Natural killer cell (primary cell): ENCODE results near the gene VAMP3. TPM values are rescaled to one million over a fixed set of nuclear protein-coding genes. Genes with fewer than 3 reads are reported as not detected.

Experiments used
- ATAC-seq, 3 donors: fragments of 150-1000 bp in 2 of 3; fragments of 200-7000 bp in 1 of 3; cut with Tn5 transposase; 1 replicate in 1 of 3; 2 replicates in 2 of 3; pipeline ENCODE4 v1.10.0; 2021; ENCODE audit warnings: mild to moderate bottlenecking in 2 of 3, moderate library complexity in 2 of 3
- DNase-seq, 2 donors: peaks; one replicate each; pipeline versions ENCODE4 v3.0.0 to v3.0.0-alpha.2; 2013 to 2021; ENCODE audit warnings: mixed read lengths in 1 of 2
- H3K27ac ChIP-seq: one replicate; pipeline ENCODE4 v1.5.1; 2013; ENCODE audit warnings: mild to moderate bottlenecking, low read length
- H3K27me3 ChIP-seq: one replicate; pipeline ENCODE4 v1.6.1; 2013; ENCODE audit warnings: low read length; ENCODE audit not compliant: control insufficient read depth, insufficient read depth
- H3K36me3 ChIP-seq: one replicate; pipeline ENCODE4 v1.6.1; 2013; ENCODE audit warnings: low read length; ENCODE audit not compliant: control insufficient read depth, insufficient read depth
- H3K4me1 ChIP-seq: one replicate; pipeline ENCODE4 v1.6.1; 2013; ENCODE audit warnings: low read length; ENCODE audit not compliant: control insufficient read depth, insufficient read depth
- H3K4me3 ChIP-seq: one replicate; pipeline ENCODE4 v1.5.1; 2013; ENCODE audit warnings: low read length
- H3K9me3 ChIP-seq: one replicate; pipeline ENCODE4 v1.6.1; 2013; ENCODE audit warnings: low read length; ENCODE audit not compliant: control insufficient read depth, insufficient read depth
- H3K27ac Mint-ChIP-seq, 2 donors: one replicate each; pipeline ENCODE4 v1.8.0; 2022; ENCODE audit warnings: mild to moderate bottlenecking in 2 of 2, mixed read lengths in 2 of 2, moderate library complexity in 1 of 2
- H3K27me3 Mint-ChIP-seq, 2 donors: one replicate each; pipeline ENCODE4 v1.8.0; 2022; ENCODE audit warnings: low read depth in 2 of 2, mixed read lengths in 2 of 2
- H3K36me3 Mint-ChIP-seq: one replicate; pipeline ENCODE4 v1.8.0; 2022; ENCODE audit warnings: mixed read lengths
- H3K4me1 Mint-ChIP-seq, 2 donors: one replicate each; pipeline ENCODE4 v1.8.0; 2022; ENCODE audit warnings: mixed read lengths in 2 of 2
- H3K4me3 Mint-ChIP-seq: one replicate; pipeline ENCODE4 v1.8.0; 2022; ENCODE audit warnings: mild to moderate bottlenecking, moderate library complexity, mixed read lengths
- H3K9me3 Mint-ChIP-seq, 2 donors: one replicate each; pipeline ENCODE4 v1.8.0; 2022; ENCODE audit warnings: mixed read lengths in 2 of 2
- CTCF ChIP-seq: fragments of 200-600 bp; IDR thresholded peaks from one replicate; pipeline ENCODE4 v1.8.0; 2022; ENCODE audit warnings: antibody characterized with exemption
- WGBS: methylation state at CpG from one replicate; pipeline ENCODE4 v1.1.7; 2013; ENCODE audit warnings: missing lambda C conversion rate; ENCODE audit not compliant: insufficient coverage; 5-methylcytosine and 5-hydroxymethylcytosine counted together
- intact Hi-C: fragments of 100-400 bp; cut with micrococcal nuclease; formaldehyde crosslinking; loops from one replicate; pipeline ENCODE4 v1.14.2; 2022
- total RNA-seq, 4 donors: library from RNA; stranded (reverse); fragments of 120-200 nt in 1 of 4; gene quantifications; one replicate each; pipeline versions ENCODE4 v1.2.3 to v1.2.4, GENCODE V29; 2013 to 2022

VAMP3 gene
- total RNA-seq, 3 donors from 2014 or later (not counting 1 experiment from before 2014, with no cell fraction given), result 86.9 to 110 (median 92.2) TPM

DNA sequence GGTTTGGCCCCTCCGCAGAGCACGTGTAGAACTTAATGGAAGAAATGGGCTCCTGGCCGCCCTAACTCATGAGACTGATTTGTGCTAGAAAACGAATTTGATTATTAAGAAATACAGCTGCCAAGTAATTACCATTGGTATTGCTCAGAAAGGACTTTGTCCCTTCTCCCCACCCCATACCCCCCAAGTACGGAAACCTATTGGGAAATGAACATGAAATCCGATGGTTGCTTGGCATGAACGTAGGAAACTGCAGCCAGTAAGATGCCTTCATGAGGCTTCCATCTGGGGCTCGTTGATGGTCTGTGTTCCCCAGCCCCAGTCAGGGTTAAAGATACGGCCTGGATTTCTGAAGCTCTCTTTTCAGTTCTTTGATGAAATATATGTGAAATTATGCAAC lies 34.4 kb downstream of the VAMP3 start:
- H3K4me1 Mint-ChIP-seq, result peaks cover 0 to 5% of the 10 kb centered on the region in 2 donors

GRCh38 chr1:7808253-7808844 lies 37.3 kb downstream of the VAMP3 start:
- peaks cover 0 to 5% of the 10 kb centered on the region in 2 donors for H3K4me1 Mint-ChIP-seq
- Histone ChIP-seq H3K9me3 (peaks cover 3% of the 10 kb centered on the region), H3K36me3 (peaks cover 27% of the 10 kb centered on the region), H3K4me1 (no peaks in the 10 kb centered on the region), H3K27me3 (no peaks in the 10 kb centered on the region), H3K4me3 (no peak overlapping the region), H3K27ac (no peak overlapping the region)
- H3K9me3 Mint-ChIP-seq, result peaks cover 0 to 5% of the 10 kb centered on the region in 2 donors
- peaks cover 7% of the 10 kb centered on the region for H3K36me3 Mint-ChIP-seq
- H3K27ac Mint-ChIP-seq, result peak overlapping the region in 1 of 2 donors; percentile 18
- H3K27me3 Mint-ChIP-seq, result no peaks in the 10 kb centered on the region
- 0% methylated on average over 1 of the region's 1 CpG for WGBS
- H3K4me3 Mint-ChIP-seq, result no peak overlapping the region
- TF ChIP-seq CTCF, result peak; percentile 62
- DNase-seq, result peak in 1 of 2 donors; percentile 54
- intact Hi-C loops, result loop anchor here (1.0 to 5.0 kb wide), 3 partner anchors 48 to 209 kb away; no protein-coding TSS in a partner anchor
- ATAC-seq, result peak; percentile 37 to 89 (median 86)

More for the DNA sequence above, 34.4 kb downstream of the VAMP3 start:
- intact Hi-C loops, result loop anchor here (5.0 kb wide), 1 partner anchor 212 kb away; no protein-coding TSS in a partner anchor
- Histone ChIP-seq H3K36me3 (peaks cover 20% of the 10 kb centered on the region), H3K4me1 (no peaks in the 10 kb centered on the region), H3K27me3 (no peaks in the 10 kb centered on the region), H3K9me3 (no peaks in the 10 kb centered on the region), H3K27ac (no peak overlapping the region), H3K4me3 (no peak overlapping the region)
- TF ChIP-seq CTCF, result no peak
- DNase-seq, result no peak
- Mint-ChIP-seq H3K27me3 (no peaks in the 10 kb centered on the region), H3K36me3 (no peaks in the 10 kb centered on the region), H3K9me3 (no peaks in the 10 kb centered on the region), H3K4me3 (no peak overlapping the region), H3K27ac (no peak overlapping the region)
- 89% methylated on average over 8 of the region's 9 CpGs for WGBS
- no peak for ATAC-seq

- Mint-ChIP-seq H3K36me3 (peaks cover 18% of the 10 kb centered on the region), H3K4me1 (peaks cover 0 to 5% of the 10 kb centered on the region in 2 donors), H3K4me3 (no peak overlapping the region), H3K9me3 (peaks cover 4 to 11% of the 10 kb centered on the region in 2 donors), H3K27me3 (no peaks in the 10 kb centered on the region), H3K27ac (no peak overlapping the region)
- WGBS, result 97% methylated on average over 13 of the region's 13 CpGs
- H3K27ac ChIP-seq, result no peak overlapping the region
- TF ChIP-seq CTCF, result no peak
- peaks cover 7% of the 10 kb centered on the region for H3K9me3 ChIP-seq
- intact Hi-C loops, result loop anchor here (2.0 to 5.0 kb wide), 2 partner anchors 47 to 208 kb away; no protein-coding TSS in a partner anchor
- H3K27me3 ChIP-seq, result no peaks in the 10 kb centered on the region
- H3K4me1 ChIP-seq, result no peaks in the 10 kb centered on the region
- DNase-seq, result no peak
- ATAC-seq, result no peak
- no peak overlapping the region for H3K4me3 ChIP-seq
- H3K36me3 ChIP-seq, result peaks cover 24% of the 10 kb centered on the region
These were observed 38.6 kb downstream of the VAMP3 start for GRCh38 chr1:7809742-7810141.
